CD4-positive, CD25-positive, alpha-beta regulatory T cell (primary cell): ENCODE measurements around the gene DUSP22. TPM values are rescaled to one million over a fixed set of nuclear protein-coding genes. Genes with fewer than 3 reads are reported as not detected.
A peak's percentile ranks its signal among the peaks of the same experiment; 100 is the strongest.

ENCODE experiments used
- ATAC-seq, 2 donors: fragments of 150-1000 bp; cut with Tn5 transposase; one replicate each; pipeline ENCODE4 v1.10.0; 2021; ENCODE audit warnings: low read depth in 2 of 2, moderate number of reproducible peaks in 2 of 2, moderate library complexity in 1 of 2
- DNase-seq, 3 donors: peaks; one replicate each; pipeline versions ENCODE4 v3.0.0 to v3.0.0-alpha.2; 2012 to 2022; ENCODE audit warnings: mixed read lengths in 1 of 3
- H3K27ac ChIP-seq: one replicate; pipeline ENCODE4 v1.7.0; 2013; ENCODE audit warnings: mild to moderate bottlenecking, low read length; ENCODE audit not compliant: insufficient read depth, poor library complexity, severe bottlenecking
- H3K27me3 ChIP-seq: one replicate; pipeline ENCODE4 v1.7.0; 2013; ENCODE audit warnings: low read length; ENCODE audit not compliant: control insufficient read depth, insufficient read depth
- H3K36me3 ChIP-seq: one replicate; pipeline ENCODE4 v1.7.0; 2013; ENCODE audit warnings: mild to moderate bottlenecking, low read length, moderate library complexity; ENCODE audit not compliant: control insufficient read depth, insufficient read depth
- H3K4me1 ChIP-seq: 2 replicates; pipeline ENCODE4 v1.7.0; 2013; ENCODE audit warnings: mild to moderate bottlenecking, low read length; ENCODE audit not compliant: insufficient read depth, control insufficient read depth, poor library complexity, severe bottlenecking
- H3K4me3 ChIP-seq: one replicate; pipeline ENCODE4 v1.7.0; 2013; ENCODE audit warnings: low read depth, mild to moderate bottlenecking, low read length, moderate library complexity
- H3K9me3 ChIP-seq, 2 experiments: 1 replicate in 1 of 2; 2 replicates in 1 of 2; pipeline ENCODE4 v1.7.0; 2013; ENCODE audit warnings: low read length in 2 of 2, mild to moderate bottlenecking in 1 of 2, moderate library complexity in 1 of 2; ENCODE audit not compliant: control insufficient read depth in 2 of 2
- H3K27ac Mint-ChIP-seq, 3 donors: one replicate each; pipeline ENCODE4 v1.8.0; 2020 to 2022; ENCODE audit warnings: mild to moderate bottlenecking in 3 of 3, mixed read lengths in 3 of 3, moderate library complexity in 2 of 3
- H3K27me3 Mint-ChIP-seq: one replicate; pipeline ENCODE4 v1.8.0; 2022; ENCODE audit warnings: mild to moderate bottlenecking, mixed read lengths
- H3K36me3 Mint-ChIP-seq: one replicate; pipeline ENCODE4 v1.8.0; 2020; ENCODE audit warnings: mixed read lengths
- H3K4me1 Mint-ChIP-seq, 4 donors: one replicate each; pipeline ENCODE4 v1.8.0; 2020 to 2022; ENCODE audit warnings: mixed read lengths in 4 of 4, mild to moderate bottlenecking in 1 of 4
- H3K4me3 Mint-ChIP-seq, 4 donors: one replicate each; pipeline ENCODE4 v1.8.0; 2020 to 2022; ENCODE audit warnings: mild to moderate bottlenecking in 4 of 4, mixed read lengths in 4 of 4, moderate library complexity in 3 of 4
- H3K9me3 Mint-ChIP-seq, 7 donors: one replicate each; pipeline ENCODE4 v1.8.0; 2020 to 2022; ENCODE audit warnings: mixed read lengths in 7 of 7, mild to moderate bottlenecking in 3 of 7, moderate library complexity in 2 of 7
- polyA plus RNA-seq, 4 donors: library from polyadenylated mRNA; unstranded; fragments of 300-500 nt; fragmentation: Illumina TruSeq; gene quantifications; one replicate each; pipeline ENCODE4 v1.2.3, GENCODE V29; 2021
- total RNA-seq: library from RNA; stranded (reverse); gene quantifications from one replicate; pipeline ENCODE4 v1.2.3, GENCODE V29; 2022

Gene DUSP22
- total and polyA plus RNA-seq, 5 donors from 2014 or later: 45.5 to 48.5 (median 46.6) TPM

DNA sequence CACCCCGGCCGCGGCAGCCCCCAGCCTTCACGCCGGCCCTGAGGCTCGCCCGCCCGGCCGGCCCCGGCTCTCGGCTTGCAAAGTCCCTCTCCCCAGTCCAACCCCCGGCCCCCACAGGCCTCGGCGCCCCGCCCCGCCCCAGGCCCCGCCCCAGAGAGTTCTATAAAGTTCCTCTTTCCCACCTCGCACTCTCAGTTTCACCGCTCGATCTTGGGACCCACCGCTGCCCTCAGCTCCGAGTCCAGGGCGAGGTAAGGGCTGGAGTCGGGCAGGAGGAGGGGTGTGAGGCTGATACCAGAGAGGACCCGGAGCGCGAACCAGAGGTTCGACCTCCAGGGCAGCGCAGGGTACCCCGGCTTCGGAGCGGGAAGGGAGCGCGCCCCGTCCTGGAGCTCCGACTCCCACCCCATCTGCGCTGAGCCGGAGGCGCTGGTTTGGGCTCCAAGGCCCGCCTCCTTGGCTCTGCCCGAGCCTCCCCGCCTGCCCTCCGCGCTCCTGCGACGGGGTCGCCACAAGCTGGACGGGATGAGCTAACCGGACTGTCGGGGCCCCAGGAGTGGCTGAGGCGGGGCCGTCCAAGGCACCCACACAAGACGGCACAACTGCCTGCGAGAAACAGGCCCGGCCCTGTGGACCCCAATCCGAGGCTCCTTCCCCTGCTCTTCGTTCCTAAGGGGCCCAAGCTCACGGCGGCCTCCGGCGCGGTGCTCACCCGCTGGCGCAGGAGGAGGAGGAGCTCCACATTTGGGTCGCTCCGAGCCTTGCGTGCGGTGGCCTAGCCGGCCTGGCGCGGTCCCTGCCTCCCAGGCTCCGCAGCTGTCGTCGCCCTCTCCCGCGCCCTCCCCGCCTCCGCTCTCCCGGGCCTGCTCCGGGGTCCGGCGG is 99.5 kb downstream of the DUSP22 start, which contains the start of gene IRF4:
IRF4 (plus strand) TSS at position 194 of the 882 bp plus-strand sequence. CDS start 1,401 bp downstream, outside the sequence.
- H3K4me3 ChIP-seq: peak within 1 kb of the TSS; percentile 88
- H3K27ac ChIP-seq: peak within 1 kb of the TSS; percentile 63
- H3K27ac Mint-ChIP-seq: peak within 1 kb of the TSS; percentile 89 to 93 (median 92)
- peaks cover 19 to 50% (median 38%) of the 10 kb centered on the region in 4 donors for H3K4me1 Mint-ChIP-seq
- peak within 1 kb of the TSS; percentile 82 to 98 (median 96) for H3K4me3 Mint-ChIP-seq
- peaks cover 48% of the 10 kb centered on the region for H3K4me1 ChIP-seq
- H3K9me3 ChIP-seq: no peaks in the 10 kb centered on the region
- peak; percentile 49 to 77 (median 60) for DNase-seq
- no peaks in the 10 kb centered on the region for H3K27me3 ChIP-seq
- H3K9me3 Mint-ChIP-seq: no peaks in the 10 kb centered on the region
- peaks cover 16% of the 10 kb centered on the region for H3K36me3 Mint-ChIP-seq
- H3K36me3 ChIP-seq: peaks cover 16% of the 10 kb centered on the region
- peak; percentile 33 to 45 for ATAC-seq
- peaks cover 4% of the 10 kb centered on the region for H3K27me3 Mint-ChIP-seq

DNA sequence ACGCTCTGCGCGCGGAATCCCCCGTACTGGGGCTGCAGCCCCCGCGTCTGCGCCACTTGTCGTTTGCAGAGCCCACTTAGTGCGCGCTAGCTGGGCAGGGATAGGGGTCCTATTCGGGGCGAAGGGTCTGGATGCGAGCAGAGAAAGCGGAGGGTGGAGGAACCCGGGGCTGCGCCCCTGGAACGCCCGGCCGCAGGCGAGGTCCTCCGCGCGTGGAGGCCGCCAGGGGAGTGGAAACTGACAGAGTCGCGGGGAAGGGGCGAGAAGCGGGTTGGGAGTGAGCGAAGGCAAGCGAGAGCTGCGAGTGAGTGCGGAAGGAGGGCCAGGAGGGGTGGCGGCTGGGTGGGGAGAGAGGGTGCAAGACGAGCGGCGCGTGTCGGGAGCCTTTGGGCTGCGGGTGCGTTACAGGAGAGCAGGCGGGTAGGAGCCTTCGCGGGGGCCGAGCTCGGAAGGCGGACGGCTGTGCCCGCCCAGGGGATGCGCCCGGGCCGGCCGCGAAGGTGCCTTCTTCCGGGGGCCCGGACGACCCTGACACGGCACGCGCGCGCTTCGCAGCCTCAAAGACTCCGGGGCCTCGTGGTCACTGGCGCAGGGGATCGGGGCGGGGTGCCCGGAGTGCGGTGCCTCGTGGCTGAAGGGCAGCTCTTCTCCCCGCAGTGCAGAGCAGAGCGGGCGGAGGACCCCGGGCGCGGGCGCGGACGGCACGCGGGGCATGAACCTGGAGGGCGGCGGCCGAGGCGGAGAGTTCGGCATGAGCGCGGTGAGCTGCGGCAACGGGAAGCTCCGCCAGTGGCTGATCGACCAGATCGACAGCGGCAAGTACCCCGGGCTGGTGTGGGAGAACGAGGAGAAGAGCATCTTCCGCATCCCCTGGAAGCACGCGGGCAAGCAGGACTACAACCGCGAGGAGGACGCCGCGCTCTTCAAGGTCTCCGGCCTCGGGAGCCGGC is 100.4 kb downstream of the DUSP22 start:
- Histone ChIP-seq H3K4me1 (peaks cover 56% of the 10 kb centered on the region), H3K27ac (peak overlapping the region; percentile 61), H3K9me3 (no peaks in the 10 kb centered on the region), H3K27me3 (no peaks in the 10 kb centered on the region), H3K36me3 (peaks cover 21% of the 10 kb centered on the region), H3K4me3 (peak overlapping the region; percentile 59)
- no peaks in the 10 kb centered on the region for H3K9me3 Mint-ChIP-seq
- H3K27ac Mint-ChIP-seq: peak overlapping the region; percentile 62 to 82 (median 64)
- no peaks in the 10 kb centered on the region for H3K27me3 Mint-ChIP-seq
- DNase-seq: peak; percentile 27 to 66 (median 48)
- peak; percentile 8 to 26 for ATAC-seq
- peaks cover 25% of the 10 kb centered on the region for H3K36me3 Mint-ChIP-seq
- H3K4me3 Mint-ChIP-seq: peak overlapping the region; percentile 82 to 97 (median 96)
- H3K4me1 Mint-ChIP-seq: peaks cover 26 to 58% (median 43%) of the 10 kb centered on the region in 4 donors

DNA sequence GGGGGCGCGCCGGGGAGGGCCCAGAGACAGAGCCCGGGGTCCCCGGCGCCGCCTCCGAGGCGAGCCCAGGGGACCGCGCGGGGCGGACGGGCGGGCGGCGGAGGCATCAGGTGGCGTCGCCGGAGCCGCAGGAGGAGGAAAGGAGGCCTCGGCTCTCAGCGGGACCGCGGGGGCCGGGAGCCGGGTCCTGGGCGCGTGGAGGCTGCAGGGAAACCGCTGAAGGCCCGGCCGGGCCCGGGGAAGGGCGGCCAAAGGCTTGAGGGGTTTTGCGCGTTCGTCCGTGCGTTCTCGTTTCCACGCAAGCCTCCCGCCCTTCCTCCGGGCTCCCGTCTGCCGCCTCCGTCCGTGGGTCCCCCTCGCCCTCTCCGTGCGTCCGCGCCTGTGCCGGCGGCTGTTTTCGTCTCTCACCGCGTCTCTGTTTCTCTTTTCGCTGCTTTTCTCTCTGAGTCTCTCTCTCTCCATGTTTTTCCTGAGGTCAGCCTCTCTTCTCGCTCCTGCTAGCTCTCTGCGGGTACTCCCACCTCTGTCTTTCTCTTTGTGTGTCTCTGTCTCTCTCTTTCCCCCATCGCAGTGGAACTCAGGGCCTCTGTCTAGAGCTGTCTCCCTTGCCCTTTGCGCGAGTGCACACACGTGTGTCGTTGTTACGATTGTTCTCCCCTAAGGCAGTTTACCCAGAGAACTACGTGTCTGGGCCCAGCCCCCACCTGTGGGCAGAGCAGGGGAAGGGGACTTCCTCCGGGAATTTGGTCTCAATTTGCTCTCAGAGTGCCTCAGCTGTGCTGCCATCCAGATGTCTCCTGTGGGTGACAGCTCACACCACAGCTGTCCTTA is 101.3 kb downstream of the DUSP22 start:
- H3K27me3 ChIP-seq: no peaks in the 10 kb centered on the region
- peaks cover 26% of the 10 kb centered on the region for H3K36me3 Mint-ChIP-seq
- peaks cover 62% of the 10 kb centered on the region for H3K4me1 ChIP-seq
- peaks cover 29 to 66% (median 49%) of the 10 kb centered on the region in 4 donors for H3K4me1 Mint-ChIP-seq
- H3K36me3 ChIP-seq: peaks cover 28% of the 10 kb centered on the region
- DNase-seq (peak in 1 of 3 donors; percentile 53), ATAC-seq (no peak)
- H3K27ac ChIP-seq: peak overlapping the region; percentile 41
- peak overlapping the region; percentile 92 to 94 (median 93) for H3K27ac Mint-ChIP-seq
- H3K27me3 Mint-ChIP-seq: no peaks in the 10 kb centered on the region
- peak overlapping the region; percentile 85 for H3K4me3 ChIP-seq
- no peaks in the 10 kb centered on the region for H3K9me3 Mint-ChIP-seq
- H3K4me3 Mint-ChIP-seq: peak overlapping the region; percentile 82 to 99 (median 98)
- H3K9me3 ChIP-seq: no peaks in the 10 kb centered on the region

DNA sequence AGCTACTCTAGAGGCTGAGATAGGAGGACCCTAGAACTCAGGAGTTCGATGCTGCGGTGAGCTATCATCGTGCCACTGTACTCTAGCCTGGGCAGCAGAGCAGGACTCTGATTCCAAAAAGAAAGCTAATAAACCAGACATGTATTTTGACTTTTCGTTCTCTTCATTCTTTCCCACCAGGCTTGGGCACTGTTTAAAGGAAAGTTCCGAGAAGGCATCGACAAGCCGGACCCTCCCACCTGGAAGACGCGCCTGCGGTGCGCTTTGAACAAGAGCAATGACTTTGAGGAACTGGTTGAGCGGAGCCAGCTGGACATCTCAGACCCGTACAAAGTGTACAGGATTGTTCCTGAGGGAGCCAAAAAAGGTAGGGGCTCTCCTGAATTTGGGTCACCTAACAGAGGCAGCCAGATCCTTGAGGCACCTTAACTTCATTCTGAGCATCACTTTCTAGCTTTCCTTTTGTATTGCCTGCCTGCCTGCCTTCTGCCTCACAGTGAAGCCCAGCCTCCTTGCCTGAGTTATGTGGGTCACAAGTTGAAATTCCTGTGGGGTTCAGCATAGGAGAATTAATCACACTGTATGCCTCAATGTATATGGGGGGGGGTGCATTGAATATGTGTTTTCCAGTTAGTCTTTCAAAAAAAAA is 102.5 kb downstream of the DUSP22 start:
- Mint-ChIP-seq H3K4me3 (peak overlapping the region; percentile 82 to 99 (median 97)), H3K36me3 (peaks cover 29% of the 10 kb centered on the region), H3K27ac (peak overlapping the region; percentile 61 to 94 (median 86)), H3K9me3 (no peaks in the 10 kb centered on the region), H3K4me1 (peaks cover 31 to 69% (median 52%) of the 10 kb centered on the region in 4 donors), H3K27me3 (no peaks in the 10 kb centered on the region)
- peaks cover 69% of the 10 kb centered on the region for H3K4me1 ChIP-seq
- ATAC-seq (no peak), DNase-seq (no peak)
- no peaks in the 10 kb centered on the region for H3K27me3 ChIP-seq
- no peaks in the 10 kb centered on the region for H3K9me3 ChIP-seq
- peak overlapping the region; percentile 85 for H3K4me3 ChIP-seq
- H3K36me3 ChIP-seq: peaks cover 36% of the 10 kb centered on the region
- peak overlapping the region; percentile 41 for H3K27ac ChIP-seq

DNA sequence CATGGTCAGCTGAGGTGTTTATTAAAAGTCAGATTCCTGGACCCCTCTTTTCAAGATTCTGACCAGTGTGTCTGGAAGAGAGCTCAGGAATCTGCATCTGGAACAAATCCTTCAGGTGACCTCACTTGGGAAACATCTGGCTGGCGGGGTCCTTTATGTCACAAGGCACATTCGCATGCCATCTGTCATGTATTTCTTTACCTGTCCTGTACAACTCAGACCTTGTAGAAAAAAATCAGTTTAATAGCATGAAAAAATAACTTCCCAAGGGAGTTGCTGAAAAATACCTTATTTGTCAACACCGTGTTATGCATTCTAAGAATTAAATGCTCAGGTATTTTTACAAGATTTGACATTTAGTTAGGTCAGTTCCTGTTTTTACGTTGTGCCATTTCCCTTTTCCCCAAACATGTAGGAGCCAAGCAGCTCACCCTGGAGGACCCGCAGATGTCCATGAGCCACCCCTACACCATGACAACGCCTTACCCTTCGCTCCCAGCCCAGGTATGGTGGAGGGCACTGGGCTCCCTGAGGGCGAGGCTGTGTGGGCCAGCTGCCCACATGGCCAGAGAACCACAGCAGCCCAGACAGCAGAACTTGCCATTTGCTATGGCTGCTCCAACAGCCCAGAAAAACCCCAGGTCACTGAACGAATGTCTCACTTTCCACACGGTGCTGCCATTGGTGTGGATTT is 103.3 kb downstream of the DUSP22 start:
- Mint-ChIP-seq H3K36me3 (peaks cover 35% of the 10 kb centered on the region), H3K27me3 (no peaks in the 10 kb centered on the region), H3K9me3 (no peaks in the 10 kb centered on the region), H3K4me3 (peak overlapping the region; percentile 50 to 99 (median 73)), H3K4me1 (peaks cover 34 to 68% (median 51%) of the 10 kb centered on the region in 4 donors), H3K27ac (peak overlapping the region; percentile 51 to 86 (median 69))
- Histone ChIP-seq H3K36me3 (peaks cover 39% of the 10 kb centered on the region), H3K9me3 (no peaks in the 10 kb centered on the region), H3K27me3 (no peaks in the 10 kb centered on the region), H3K27ac (peak overlapping the region; percentile 41), H3K4me3 (peak overlapping the region; percentile 85), H3K4me1 (peaks cover 69% of the 10 kb centered on the region)
- ATAC-seq (no peak), DNase-seq (no peak)

DNA sequence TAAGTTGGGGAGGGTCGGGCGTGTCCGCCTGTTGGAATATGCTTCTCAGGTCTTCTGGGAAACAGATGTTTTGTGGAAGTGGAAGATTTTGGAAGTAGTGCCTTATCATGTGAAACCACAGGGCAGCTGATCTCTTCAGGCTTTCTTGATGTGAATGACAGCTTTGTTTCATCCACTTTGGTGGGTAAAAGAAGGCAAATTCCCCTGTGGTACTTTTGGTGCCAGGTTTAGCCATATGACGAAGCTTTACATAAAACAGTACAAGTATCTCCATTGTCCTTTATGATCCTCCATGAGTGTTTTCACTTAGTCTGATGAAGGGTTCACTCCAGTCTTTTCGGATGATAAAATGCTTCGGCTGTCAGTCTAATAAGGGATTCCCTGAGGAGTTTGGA is 103.8 kb downstream of the DUSP22 start:
- Histone ChIP-seq H3K36me3 (peaks cover 43% of the 10 kb centered on the region), H3K4me3 (no peak overlapping the region), H3K27ac (no peak overlapping the region), H3K27me3 (no peaks in the 10 kb centered on the region), H3K9me3 (no peaks in the 10 kb centered on the region), H3K4me1 (peaks cover 69% of the 10 kb centered on the region)
- no peaks in the 10 kb centered on the region for H3K9me3 Mint-ChIP-seq
- ATAC-seq (no peak), DNase-seq (no peak)
- H3K36me3 Mint-ChIP-seq: peaks cover 35% of the 10 kb centered on the region
- peaks cover 34 to 67% (median 48%) of the 10 kb centered on the region in 4 donors for H3K4me1 Mint-ChIP-seq
- peak overlapping the region in 2 of 3 donors; percentile 69 to 86 for H3K27ac Mint-ChIP-seq
- H3K27me3 Mint-ChIP-seq: no peaks in the 10 kb centered on the region
- peak overlapping the region; percentile 26 to 82 (median 48) for H3K4me3 Mint-ChIP-seq
